Tibial artery (tissue), 4 donors: ENCODE measurements around the gene DEGS1.

ENCODE experiments used
- DNase-seq, 2 donors: peaks; one replicate each; pipeline ENCODE4 v3.0.0-alpha.2; 2019
- H3K27ac ChIP-seq, 2 donors: fragments of 200-600 bp; sonication (generic) in 1 of 2; 1 replicate in 1 of 2; 2 replicates in 1 of 2; pipeline ENCODE4 v1.5.1; 2018 to 2019; ENCODE audit warnings: mild to moderate bottlenecking in 1 of 2
- H3K27me3 ChIP-seq, 2 donors: fragments of 200-600 bp; sonication (generic) in 1 of 2; one replicate each; pipeline versions ENCODE4 v1.5.1 to v1.6.0; 2016 to 2019
- H3K36me3 ChIP-seq, 3 donors: fragments of 200-600 bp; sonication (generic) in 2 of 3; one replicate each; pipeline ENCODE4 v1.5.1; 2016 to 2019; ENCODE audit warnings: mild to moderate bottlenecking in 2 of 3
- H3K4me1 ChIP-seq, 4 donors: fragments of 200-600 bp; sonication (generic) in 2 of 4; 1 replicate in 3 of 4; 2 replicates in 1 of 4; pipeline ENCODE4 v1.5.1; 2016 to 2019
- H3K4me3 ChIP-seq, 2 donors: fragments of 200-600 bp; sonication (generic) in 1 of 2; 1 replicate in 1 of 2; 2 replicates in 1 of 2; pipeline ENCODE4 v1.5.1; 2018 to 2019; ENCODE audit warnings: mild to moderate bottlenecking in 2 of 2
- H3K9me3 ChIP-seq, 3 donors: fragments of 200-600 bp; sonication (generic) in 1 of 3; one replicate each; pipeline ENCODE4 v1.5.1; 2016 to 2019
- intact Hi-C: fragments of 100-400 bp; cut with DNase I; formaldehyde crosslinking; loops from one replicate; pipeline ENCODE4 v1.15.0; 2023; ENCODE audit warnings: low total_unique reads
- TF ChIP-seq, protein P1 (sequence below), 2 experiments: fragments of 200-600 bp in 1 of 2; fragments of 450-650 bp in 1 of 2; IDR thresholded peaks; one replicate each; pipeline ENCODE4 v1.5.1; 2017 to 2019; ENCODE audit warnings: antibody characterized with exemption in 2 of 2, mild to moderate bottlenecking in 1 of 2, moderate library complexity in 1 of 2

Gene DEGS1

DNA sequence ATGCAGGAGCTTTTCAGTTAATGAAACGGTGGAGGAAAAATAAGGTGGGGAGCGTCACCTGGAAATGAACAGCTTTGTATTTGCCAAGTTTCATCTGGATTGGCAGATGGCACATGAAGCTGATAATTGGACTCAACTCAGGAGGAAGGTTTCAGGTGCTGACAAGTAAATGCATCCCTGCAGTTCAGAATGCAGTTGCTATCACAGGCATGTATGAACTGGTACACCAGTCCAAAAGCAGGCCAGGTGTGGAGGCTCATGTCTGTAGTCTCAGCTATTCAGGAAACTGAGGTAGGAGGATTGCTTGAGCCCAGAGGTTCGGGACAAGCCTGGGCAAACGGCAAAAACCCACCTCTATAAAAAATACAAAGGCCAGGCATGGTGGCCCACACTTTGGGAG, 15.5 kb downstream of the DEGS1 start:
- TF ChIP-seq, protein P1, sequence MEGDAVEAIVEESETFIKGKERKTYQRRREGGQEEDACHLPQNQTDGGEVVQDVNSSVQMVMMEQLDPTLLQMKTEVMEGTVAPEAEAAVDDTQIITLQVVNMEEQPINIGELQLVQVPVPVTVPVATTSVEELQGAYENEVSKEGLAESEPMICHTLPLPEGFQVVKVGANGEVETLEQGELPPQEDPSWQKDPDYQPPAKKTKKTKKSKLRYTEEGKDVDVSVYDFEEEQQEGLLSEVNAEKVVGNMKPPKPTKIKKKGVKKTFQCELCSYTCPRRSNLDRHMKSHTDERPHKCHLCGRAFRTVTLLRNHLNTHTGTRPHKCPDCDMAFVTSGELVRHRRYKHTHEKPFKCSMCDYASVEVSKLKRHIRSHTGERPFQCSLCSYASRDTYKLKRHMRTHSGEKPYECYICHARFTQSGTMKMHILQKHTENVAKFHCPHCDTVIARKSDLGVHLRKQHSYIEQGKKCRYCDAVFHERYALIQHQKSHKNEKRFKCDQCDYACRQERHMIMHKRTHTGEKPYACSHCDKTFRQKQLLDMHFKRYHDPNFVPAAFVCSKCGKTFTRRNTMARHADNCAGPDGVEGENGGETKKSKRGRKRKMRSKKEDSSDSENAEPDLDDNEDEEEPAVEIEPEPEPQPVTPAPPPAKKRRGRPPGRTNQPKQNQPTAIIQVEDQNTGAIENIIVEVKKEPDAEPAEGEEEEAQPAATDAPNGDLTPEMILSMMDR (IDR thresholded peaks at IDR 0.05), result no peak
- H3K4me1 ChIP-seq, result peaks cover 0 to 5% (median 2%) of the 10 kb centered on the region in 4 donors

DNA sequence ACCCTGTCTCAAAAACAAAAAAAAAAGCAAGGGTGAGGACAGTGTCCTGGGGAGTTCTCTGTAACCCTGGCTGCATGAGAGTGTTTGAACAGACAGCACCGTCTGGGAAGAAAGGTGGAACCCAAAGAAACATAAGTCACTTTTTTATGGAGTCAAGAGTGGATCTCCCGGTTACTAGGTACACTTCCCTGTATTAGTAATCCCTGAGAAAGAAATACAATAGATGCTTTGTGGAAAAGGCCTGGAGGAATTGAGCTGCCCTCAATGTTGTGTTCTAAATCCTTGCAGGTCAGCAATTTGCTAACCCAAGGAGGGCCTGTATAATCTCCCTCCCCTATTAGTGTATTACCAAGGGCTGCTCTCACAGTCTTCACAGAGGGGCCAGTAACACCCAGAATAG, 16.6 kb downstream of the DEGS1 start:
- H3K27ac ChIP-seq, result no peak overlapping the region
- H3K4me3 ChIP-seq, result no peak overlapping the region
- TF ChIP-seq, protein P1 (IDR thresholded peaks at IDR 0.05), result no peak
- intact Hi-C loops, result no loop called here
- no peak for DNase-seq
- no peaks in the 10 kb centered on the region for H3K27me3 ChIP-seq
- peaks cover 0 to 18% (median 14%) of the 10 kb centered on the region in 3 donors for H3K36me3 ChIP-seq
- H3K4me1 ChIP-seq, result peaks cover 0 to 16% (median 6%) of the 10 kb centered on the region in 4 donors
- H3K9me3 ChIP-seq, result no peaks in the 10 kb centered on the region

More for the DNA sequence above, 15.5 kb downstream of the DEGS1 start:
- Histone ChIP-seq H3K4me3 (no peak overlapping the region), H3K27me3 (no peaks in the 10 kb centered on the region), H3K9me3 (no peaks in the 10 kb centered on the region), H3K27ac (no peak overlapping the region), H3K36me3 (peaks cover 9 to 20% (median 18%) of the 10 kb centered on the region in 3 donors)
- no peak for DNase-seq
- intact Hi-C loops, result no loop called here

DNA sequence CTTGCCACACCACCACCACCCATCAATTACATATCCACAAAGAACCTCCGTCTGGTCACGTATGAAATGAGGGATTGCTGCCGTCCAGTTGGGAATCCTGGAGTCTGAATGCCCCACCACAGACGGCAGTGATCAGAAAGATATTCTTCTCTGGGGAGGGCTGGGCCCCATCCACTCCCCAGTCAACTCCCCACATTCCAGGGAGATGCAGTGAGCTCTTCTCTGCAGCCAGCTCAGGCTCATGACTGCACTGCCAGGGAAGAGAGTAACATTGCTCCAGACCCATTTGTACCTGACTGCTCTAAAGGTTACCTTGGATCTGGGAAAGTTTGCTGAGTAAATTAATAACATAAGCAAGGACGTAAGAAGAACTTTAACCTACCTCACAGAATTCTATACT, 18.3 kb downstream of the DEGS1 start:
- peaks cover 0 to 25% (median 12%) of the 10 kb centered on the region in 4 donors for H3K4me1 ChIP-seq
- intact Hi-C loops, result no loop called here

DNA sequence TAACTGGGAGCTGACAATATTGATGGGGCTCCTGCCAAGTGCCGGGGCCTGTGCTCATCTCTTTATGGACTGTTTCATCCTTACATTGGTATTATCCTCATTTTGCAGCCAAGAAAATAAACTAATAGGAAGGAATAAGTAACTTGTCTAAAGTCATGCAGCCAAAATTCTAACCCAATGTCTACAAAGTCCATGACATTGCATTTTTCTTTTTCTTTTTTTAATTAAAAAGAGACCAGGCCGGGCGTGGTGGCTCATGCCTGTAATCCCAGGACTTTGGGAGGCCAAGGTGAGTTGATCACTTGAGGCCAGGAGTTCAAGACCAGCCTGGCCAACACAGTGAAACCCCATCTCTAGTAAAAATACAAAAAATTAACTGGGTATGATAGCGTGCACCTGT, 18.8 kb downstream of the DEGS1 start:
- Histone ChIP-seq H3K4me1 (peaks cover 0 to 25% (median 12%) of the 10 kb centered on the region in 4 donors), H3K9me3 (no peaks in the 10 kb centered on the region), H3K27me3 (no peaks in the 10 kb centered on the region), H3K27ac (no peak overlapping the region), H3K36me3 (peaks cover 0 to 7% (median 0%) of the 10 kb centered on the region in 3 donors), H3K4me3 (no peak overlapping the region)
- intact Hi-C loops, result no loop called here
- no peak for DNase-seq
- TF ChIP-seq, protein P1 (IDR thresholded peaks at IDR 0.05), result no peak

More for the DNA sequence above, 18.3 kb downstream of the DEGS1 start:
- Histone ChIP-seq H3K4me3 (no peak overlapping the region), H3K36me3 (peaks cover 0 to 7% (median 0%) of the 10 kb centered on the region in 3 donors), H3K27me3 (no peaks in the 10 kb centered on the region), H3K27ac (no peak overlapping the region), H3K9me3 (no peaks in the 10 kb centered on the region)
- TF ChIP-seq, protein P1 (IDR thresholded peaks at IDR 0.05), result no peak
- no peak for DNase-seq

DNA sequence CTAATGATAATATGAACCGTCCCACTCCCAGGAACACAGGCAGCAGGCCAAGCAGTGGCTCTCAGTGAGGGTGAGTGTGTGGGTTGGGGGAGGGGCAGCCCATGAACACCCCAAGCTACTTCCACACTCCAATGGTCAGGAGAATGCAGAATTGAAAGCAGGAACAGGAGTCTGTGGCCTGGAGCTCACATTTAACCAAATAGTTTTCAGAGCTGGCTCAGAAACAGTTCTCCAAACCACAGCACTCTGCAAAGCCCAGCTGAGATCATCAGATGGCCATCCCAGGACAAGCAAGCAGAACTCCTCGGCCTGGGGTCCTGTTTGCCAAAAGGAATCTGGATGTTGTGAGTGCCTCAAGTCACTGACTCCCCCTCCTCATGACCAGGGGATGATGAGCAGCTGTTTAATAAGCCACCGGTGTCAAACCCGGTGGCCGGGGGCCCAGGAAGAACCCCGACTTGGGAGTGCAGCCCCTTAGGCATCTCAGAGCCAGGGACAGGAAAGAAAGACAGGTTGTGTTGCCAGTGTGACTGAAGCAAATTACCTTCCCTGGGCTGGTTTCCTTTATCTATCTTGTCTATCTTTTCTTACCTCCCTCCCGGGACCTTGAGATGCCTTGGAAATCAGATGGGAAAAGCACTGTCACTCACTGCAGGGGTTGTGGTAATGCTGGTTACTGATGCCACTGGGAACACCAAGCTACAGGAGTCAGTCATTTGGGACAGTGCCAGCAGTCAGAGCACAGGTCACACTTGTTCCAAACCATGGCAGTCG, 20.4 kb downstream of the DEGS1 start:
- Histone ChIP-seq H3K27ac (no peak overlapping the region), H3K9me3 (no peaks in the 10 kb centered on the region), H3K36me3 (peaks cover 0 to 7% (median 0%) of the 10 kb centered on the region in 3 donors), H3K4me3 (no peak overlapping the region), H3K27me3 (no peaks in the 10 kb centered on the region), H3K4me1 (peaks cover 0 to 25% (median 12%) of the 10 kb centered on the region in 4 donors)
- TF ChIP-seq, protein P1 (IDR thresholded peaks at IDR 0.05), result no peak
- peak; percentile 61 to 82 for DNase-seq
- intact Hi-C loops, result no loop called here
